Keratinocyte (primary cell): Measurements from ENCODE around the gene CPAMD8. TPM values are rescaled to one million over a fixed set of nuclear protein-coding genes. Genes with fewer than 3 reads are reported as not detected.

Experiments
- DNase-seq: peaks from one replicate; pipeline ENCODE4 v3.0.0-alpha.2; 2011; ENCODE audit warnings: low read depth, missing footprints, low spot score
- FAIRE-seq: peaks from 2 replicates; lab custom pipeline; 2011; peaks lifted over from hg19 to GRCh38; lab: Jason Lieb, UNC
- H2AFZ ChIP-seq: 2 replicates; pipeline ENCODE4 v1.6.0; 2012; ENCODE audit warnings: low read length, control low read depth, inconsistent platforms; ENCODE audit not compliant: control insufficient read depth
- H3K27ac ChIP-seq: 2 replicates; pipeline ENCODE4 v1.5.1; 2011; ENCODE audit warnings: low read length; ENCODE audit not compliant: control insufficient read depth, insufficient read depth
- H3K27me3 ChIP-seq: 3 replicates; pipeline ENCODE4 v1.6.0; 2011; ENCODE audit warnings: low read length; ENCODE audit not compliant: control insufficient read depth, insufficient read depth; ENCODE audit errors: extremely low read depth
- H3K36me3 ChIP-seq, 2 experiments: 2 replicates in 1 of 2; 3 replicates in 1 of 2; pipeline ENCODE4 v1.5.1; 2011; ENCODE audit warnings: low read length in 2 of 2, mild to moderate bottlenecking in 1 of 2; ENCODE audit not compliant: control insufficient read depth in 2 of 2, insufficient read depth in 2 of 2; ENCODE audit errors: extremely low read depth in 1 of 2
- H3K4me1 ChIP-seq: 3 replicates; pipeline ENCODE4 v1.5.1; 2011; ENCODE audit warnings: low read length; ENCODE audit not compliant: control insufficient read depth, insufficient read depth; ENCODE audit errors: extremely low read depth
- H3K4me2 ChIP-seq: 3 replicates; pipeline ENCODE4 v1.6.0; 2011; ENCODE audit warnings: low read depth, low read length; ENCODE audit not compliant: control insufficient read depth, insufficient read depth; ENCODE audit errors: extremely low read depth
- H3K4me3 ChIP-seq, 3 experiments: fragments of 200-600 bp in 1 of 3; sonication (generic) in 1 of 3; 2 replicates in 2 of 3; 3 replicates in 1 of 3; pipeline ENCODE4 v1.5.1; 2011 to 2016; ENCODE audit warnings: low read length in 3 of 3, mild to moderate bottlenecking in 3 of 3, control low read depth in 2 of 3, inconsistent platforms in 1 of 3, low read depth in 1 of 3, mixed read lengths in 1 of 3, mixed run types in 1 of 3, moderate library complexity in 1 of 3; ENCODE audit not compliant: control insufficient read depth in 2 of 3, insufficient read depth in 2 of 3; ENCODE audit errors: extremely low read depth in 1 of 3
- H3K79me2 ChIP-seq: 2 replicates; pipeline ENCODE4 v1.6.0; 2012; ENCODE audit warnings: low read length; ENCODE audit not compliant: control insufficient read depth, insufficient read depth
- H3K9ac ChIP-seq: 3 replicates; pipeline ENCODE4 v1.6.0; 2011; ENCODE audit warnings: low read length; ENCODE audit not compliant: control insufficient read depth, insufficient read depth; ENCODE audit errors: extremely low read depth
- H3K9me1 ChIP-seq: 3 replicates; pipeline ENCODE4 v1.6.0; 2011; ENCODE audit warnings: low read length; ENCODE audit not compliant: control insufficient read depth, insufficient read depth; ENCODE audit errors: extremely low read depth
- H3K9me3 ChIP-seq: 2 replicates; pipeline ENCODE4 v1.5.1; 2012; ENCODE audit warnings: low read depth, low read length; ENCODE audit not compliant: control insufficient read depth
- H4K20me1 ChIP-seq: 3 replicates; pipeline ENCODE4 v1.6.0; 2011; ENCODE audit warnings: low read length; ENCODE audit not compliant: control insufficient read depth, insufficient read depth; ENCODE audit errors: extremely low read depth
- EZH2 ChIP-seq: IDR thresholded peaks from one replicate; pipeline ENCODE4 v1.6.1; 2012; ENCODE audit warnings: inconsistent platforms, mild to moderate bottlenecking, low read length, moderate library complexity
- dilution Hi-C: fragments of 300-500 bp; cut with MboI; formaldehyde crosslinking; loops from one replicate; pipeline ENCODE4 v1.7.0; 2020; ENCODE audit warnings: low sequenced_read_pairs; ENCODE audit not compliant: extremely low pct_ligation_motif_present
- polyA plus RNA-seq, 5 experiments: library from polyadenylated mRNA; depleted of rRNA in 3 of 5; stranded (reverse) in 3 of 5; stranded (forward) in 1 of 5; unstranded in 1 of 5; fragments of >200 nt; gene quantifications; 1 replicate in 1 of 5; 2 replicates in 3 of 5; 3 replicates in 1 of 5; pipeline versions ENCODE4 v1.2.1 to v1.2.3, GENCODE V29; 2011 to 2012; ENCODE audit warnings: missing spikeins in 2 of 5, low read depth in 1 of 5, low replicate concordance in 1 of 5
- TF ChIP-seq, protein P1 (sequence below), 3 experiments: IDR thresholded peaks in 1 of 3; conservative IDR thresholded peaks in 1 of 3; optimal IDR thresholded peaks in 1 of 3; 2 replicates in 2 of 3; 3 replicates in 1 of 3; pipeline versions ENCODE3 to v1.5.1; 2011; ENCODE audit warnings: low read length in 3 of 3, mild to moderate bottlenecking in 3 of 3, moderate library complexity in 2 of 3, control low read depth in 1 of 3, inconsistent platforms in 1 of 3; ENCODE audit not compliant: insufficient read depth in 2 of 3; ENCODE audit errors: extremely low read depth in 1 of 3

CPAMD8 gene
- polyA plus RNA-seq, 1 donor (not counting 4 experiments of a cell fraction or from before 2014, with no cell fraction given) = 0.38 TPM

- no peak for FAIRE-seq
- Histone ChIP-seq H2AFZ (no peak overlapping the region), H3K36me3 (no peaks in the 10 kb centered on the region), H3K4me3 (no peak overlapping the region), H4K20me1 (no peaks in the 10 kb centered on the region), H3K4me2 (no peak overlapping the region), H3K9me3 (no peaks in the 10 kb centered on the region), H3K9ac (no peak overlapping the region), H3K27me3 (no peaks in the 10 kb centered on the region), H3K79me2 (no peaks in the 10 kb centered on the region), H3K9me1 (no peaks in the 10 kb centered on the region), H3K4me1 (peaks cover 8% of the 10 kb centered on the region), H3K27ac (no peak overlapping the region)
- DNase-seq = no peak
- TF ChIP-seq EZH2 = no peak
- TF ChIP-seq, protein P1, sequence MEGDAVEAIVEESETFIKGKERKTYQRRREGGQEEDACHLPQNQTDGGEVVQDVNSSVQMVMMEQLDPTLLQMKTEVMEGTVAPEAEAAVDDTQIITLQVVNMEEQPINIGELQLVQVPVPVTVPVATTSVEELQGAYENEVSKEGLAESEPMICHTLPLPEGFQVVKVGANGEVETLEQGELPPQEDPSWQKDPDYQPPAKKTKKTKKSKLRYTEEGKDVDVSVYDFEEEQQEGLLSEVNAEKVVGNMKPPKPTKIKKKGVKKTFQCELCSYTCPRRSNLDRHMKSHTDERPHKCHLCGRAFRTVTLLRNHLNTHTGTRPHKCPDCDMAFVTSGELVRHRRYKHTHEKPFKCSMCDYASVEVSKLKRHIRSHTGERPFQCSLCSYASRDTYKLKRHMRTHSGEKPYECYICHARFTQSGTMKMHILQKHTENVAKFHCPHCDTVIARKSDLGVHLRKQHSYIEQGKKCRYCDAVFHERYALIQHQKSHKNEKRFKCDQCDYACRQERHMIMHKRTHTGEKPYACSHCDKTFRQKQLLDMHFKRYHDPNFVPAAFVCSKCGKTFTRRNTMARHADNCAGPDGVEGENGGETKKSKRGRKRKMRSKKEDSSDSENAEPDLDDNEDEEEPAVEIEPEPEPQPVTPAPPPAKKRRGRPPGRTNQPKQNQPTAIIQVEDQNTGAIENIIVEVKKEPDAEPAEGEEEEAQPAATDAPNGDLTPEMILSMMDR (optimal IDR thresholded peaks at IDR 0.05 in 1 of 3, IDR thresholded peaks at IDR 0.05 in 1 of 3, conservative IDR thresholded peaks at IDR 0.05 in 1 of 3; ENCODE audit: extremely low read depth in 1 of 3, insufficient read depth in 2 of 3, low read length in 3 of 3) = no peak
- dilution Hi-C loops = no loop called here
Measured at GRCh38 chr19:16887353-16888265, 139.0 kb downstream of the CPAMD8 start.

DNA sequence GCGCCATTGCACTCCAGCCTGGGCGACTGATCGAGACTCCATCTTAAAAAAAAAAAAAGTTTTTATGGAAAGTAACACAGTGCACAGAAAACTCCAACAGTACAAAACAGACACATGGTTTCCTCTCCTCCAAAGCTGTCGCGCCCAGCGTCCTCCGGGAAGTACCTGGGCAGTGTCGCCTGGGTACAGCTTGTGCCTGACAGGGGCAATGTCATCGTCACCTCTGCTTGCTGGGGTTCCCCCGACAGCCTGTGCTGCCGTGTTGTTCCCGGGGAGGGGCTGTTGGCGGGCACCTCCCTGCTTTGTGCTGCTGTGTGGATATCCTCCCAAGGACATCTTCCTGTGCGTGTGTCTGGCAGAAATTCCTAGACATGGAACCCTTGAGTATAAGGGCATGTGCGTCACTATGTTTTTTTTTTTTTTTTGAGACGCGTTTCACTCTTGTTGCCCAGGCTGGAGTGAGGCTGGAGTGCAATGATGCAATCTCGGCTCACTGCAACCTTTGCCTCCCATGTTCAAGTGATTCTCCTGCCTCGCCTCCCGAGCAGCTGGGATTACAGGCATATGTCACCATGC lies 140.2 kb downstream of the CPAMD8 start:
- H3K4me3 ChIP-seq = no peak overlapping the region
- no peak overlapping the region for H3K9ac ChIP-seq
- no peak overlapping the region for H3K27ac ChIP-seq

More for the DNA sequence above, 140.2 kb downstream of the CPAMD8 start:
- Histone ChIP-seq H3K79me2 (no peaks in the 10 kb centered on the region), H2AFZ (no peak overlapping the region), H3K27me3 (no peaks in the 10 kb centered on the region), H3K9me3 (peaks cover 3% of the 10 kb centered on the region), H3K4me2 (no peak overlapping the region), H3K4me1 (peaks cover 8% of the 10 kb centered on the region), H3K36me3 (no peaks in the 10 kb centered on the region), H3K9me1 (no peaks in the 10 kb centered on the region), H4K20me1 (no peaks in the 10 kb centered on the region)
- no peak for FAIRE-seq
- dilution Hi-C loops = no loop called here
- no peak for DNase-seq
- TF ChIP-seq, protein P1 (optimal IDR thresholded peaks at IDR 0.05 in 1 of 3, IDR thresholded peaks at IDR 0.05 in 1 of 3, conservative IDR thresholded peaks at IDR 0.05 in 1 of 3; ENCODE audit: extremely low read depth in 1 of 3, insufficient read depth in 2 of 3, low read length in 3 of 3) = no peak
- TF ChIP-seq EZH2 = no peak
